Measurements from ENCODE around the gene CDH19.

Gene CDH19

DNA sequence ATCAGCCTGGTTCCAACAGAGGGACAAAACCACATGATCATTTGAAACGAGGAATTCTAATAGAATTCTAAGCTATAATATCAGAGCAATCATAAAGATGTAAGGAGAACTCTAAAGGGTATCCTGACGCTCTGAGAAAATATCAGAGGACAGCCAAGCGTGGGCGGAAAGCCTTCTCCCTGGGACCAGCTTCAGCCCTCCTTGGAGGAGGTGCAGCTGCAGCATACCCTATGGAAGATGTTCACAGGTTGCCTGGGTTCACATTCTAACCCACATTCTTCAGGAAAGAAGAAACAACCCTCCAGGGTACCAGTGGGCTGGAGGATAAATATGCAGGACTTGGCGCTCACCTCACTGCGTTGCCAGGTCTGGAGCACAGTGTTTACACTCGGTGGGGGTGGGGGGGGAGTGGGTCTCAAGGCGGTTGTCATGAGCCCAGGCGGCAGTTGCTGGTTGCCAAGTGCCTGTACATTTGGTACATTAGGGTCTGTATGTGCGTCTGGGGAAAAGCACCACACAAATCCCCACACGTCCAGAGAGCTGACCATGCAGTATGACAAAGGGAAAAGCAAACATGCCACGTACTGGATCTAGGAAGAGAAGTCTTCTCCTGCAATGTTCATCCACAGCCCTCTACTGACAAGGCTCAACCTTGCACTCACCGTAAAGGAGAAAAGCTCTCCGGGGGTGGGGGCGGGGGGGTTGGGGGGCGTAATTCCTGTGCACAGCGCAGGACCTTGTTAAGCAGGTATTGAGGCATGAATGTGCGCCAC lies 80.5 kb downstream of the CDH19 start:
- TF ChIP-seq, protein P1, sequence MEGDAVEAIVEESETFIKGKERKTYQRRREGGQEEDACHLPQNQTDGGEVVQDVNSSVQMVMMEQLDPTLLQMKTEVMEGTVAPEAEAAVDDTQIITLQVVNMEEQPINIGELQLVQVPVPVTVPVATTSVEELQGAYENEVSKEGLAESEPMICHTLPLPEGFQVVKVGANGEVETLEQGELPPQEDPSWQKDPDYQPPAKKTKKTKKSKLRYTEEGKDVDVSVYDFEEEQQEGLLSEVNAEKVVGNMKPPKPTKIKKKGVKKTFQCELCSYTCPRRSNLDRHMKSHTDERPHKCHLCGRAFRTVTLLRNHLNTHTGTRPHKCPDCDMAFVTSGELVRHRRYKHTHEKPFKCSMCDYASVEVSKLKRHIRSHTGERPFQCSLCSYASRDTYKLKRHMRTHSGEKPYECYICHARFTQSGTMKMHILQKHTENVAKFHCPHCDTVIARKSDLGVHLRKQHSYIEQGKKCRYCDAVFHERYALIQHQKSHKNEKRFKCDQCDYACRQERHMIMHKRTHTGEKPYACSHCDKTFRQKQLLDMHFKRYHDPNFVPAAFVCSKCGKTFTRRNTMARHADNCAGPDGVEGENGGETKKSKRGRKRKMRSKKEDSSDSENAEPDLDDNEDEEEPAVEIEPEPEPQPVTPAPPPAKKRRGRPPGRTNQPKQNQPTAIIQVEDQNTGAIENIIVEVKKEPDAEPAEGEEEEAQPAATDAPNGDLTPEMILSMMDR (IDR thresholded peaks at IDR 0.05; ENCODE audit: control extremely low read depth, extremely low read depth, low read depth, missing control alignments): no peak
- CTCF ChIA-PET: interaction anchor here (1.0 to 1.5 kb wide), 3 partner anchors 8 to 22 kb away, joined by 3 read pairs; no protein-coding TSS in a partner anchor
- POLR2A ChIA-PET: no interaction called here
- no peak for DNase-seq (ENCODE audit: extremely low spot score)

GRCh38 chr18:66513996-66514395 lies 89.9 kb downstream of the CDH19 start:
- ChIA-PET CTCF (interaction anchor here (1.0 to 1.1 kb wide), 2 partner anchors 9 kb away, joined by 3 to 4 read pairs; no protein-coding TSS in a partner anchor), POLR2A (no interaction called here)
- TF ChIP-seq, protein P1 (IDR thresholded peaks at IDR 0.05; ENCODE audit: control extremely low read depth, extremely low read depth, low read depth, missing control alignments): no peak
- DNase-seq (ENCODE audit: extremely low spot score): no peak

GRCh38 chr18:66511792-66512191 lies 92.1 kb downstream of the CDH19 start:
- ChIA-PET CTCF (no interaction called here), POLR2A (no interaction called here)
- TF ChIP-seq, protein P1 (IDR thresholded peaks at IDR 0.05; ENCODE audit: control extremely low read depth, extremely low read depth, low read depth, missing control alignments): no peak
- DNase-seq (ENCODE audit: extremely low spot score): no peak

DNA sequence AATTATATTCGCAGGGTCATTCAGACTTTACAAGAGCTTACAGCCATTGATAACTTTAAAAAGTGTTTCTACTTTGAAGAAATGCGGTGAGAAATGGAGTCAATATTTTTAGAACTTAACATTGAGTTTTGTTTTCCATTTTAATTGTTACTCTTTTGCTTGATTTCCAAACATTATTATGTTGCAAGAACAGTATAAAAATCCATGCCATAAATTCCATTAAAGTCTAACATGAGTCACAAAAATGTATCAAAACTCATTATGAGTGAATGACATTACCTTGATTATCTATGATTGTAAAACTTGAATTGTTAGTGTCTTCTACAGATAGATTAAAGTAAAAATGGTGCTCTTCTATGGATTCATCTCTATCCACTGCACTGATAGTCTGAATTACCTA lies 92.6 kb downstream of the CDH19 start:
- DNase-seq (ENCODE audit: extremely low spot score): no peak
- ChIA-PET CTCF (interaction anchor here (1.1 kb wide), 1 partner anchor 14 kb away, joined by 3 read pairs; no protein-coding TSS in a partner anchor), POLR2A (no interaction called here)
- TF ChIP-seq, protein P1 (IDR thresholded peaks at IDR 0.05; ENCODE audit: control extremely low read depth, extremely low read depth, low read depth, missing control alignments): no peak

- CTCF ChIA-PET: interaction anchor here (1.1 kb wide), 1 partner anchor 13 kb away, joined by 3 read pairs; no protein-coding TSS in a partner anchor
- POLR2A ChIA-PET: no interaction called here
- TF ChIP-seq, protein P1 (IDR thresholded peaks at IDR 0.05; ENCODE audit: control extremely low read depth, extremely low read depth, low read depth, missing control alignments): no peak
- DNase-seq (ENCODE audit: extremely low spot score): no peak
Observed at GRCh38 chr18:66510357-66511045, 93.4 kb downstream of the CDH19 start.

DNA sequence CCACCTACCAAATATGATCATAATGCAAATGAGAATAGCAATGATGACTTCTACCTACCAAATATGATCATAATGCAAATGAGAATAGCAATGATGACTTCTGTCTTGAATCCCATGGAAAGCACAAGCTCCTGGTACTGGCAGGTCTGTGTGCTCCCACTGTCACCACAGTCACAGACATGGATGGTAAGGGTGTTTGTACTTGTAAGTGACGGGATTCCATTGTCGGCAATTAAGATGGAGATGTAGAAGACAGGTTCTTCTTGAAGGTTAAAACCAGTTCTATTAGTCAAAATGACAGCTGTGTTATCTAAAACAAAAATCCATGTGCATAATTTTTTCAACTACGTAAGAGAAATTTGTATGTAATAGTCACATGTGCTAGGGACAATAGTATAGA lies 95.0 kb downstream of the CDH19 start:
- CTCF ChIA-PET: no interaction called here
- TF ChIP-seq, protein P1 (IDR thresholded peaks at IDR 0.05; ENCODE audit: control extremely low read depth, extremely low read depth, low read depth, missing control alignments): no peak
- DNase-seq (ENCODE audit: extremely low spot score): no peak
- POLR2A ChIA-PET: no interaction called here

Data from GM10248 (cell line).